Measurements from ENCODE around the gene AKR1B1.

The AKR1B1 gene

GRCh38 chr7:134446446-134446845, 12.5 kb downstream of the AKR1B1 start:
- TF ChIP-seq, protein P1, sequence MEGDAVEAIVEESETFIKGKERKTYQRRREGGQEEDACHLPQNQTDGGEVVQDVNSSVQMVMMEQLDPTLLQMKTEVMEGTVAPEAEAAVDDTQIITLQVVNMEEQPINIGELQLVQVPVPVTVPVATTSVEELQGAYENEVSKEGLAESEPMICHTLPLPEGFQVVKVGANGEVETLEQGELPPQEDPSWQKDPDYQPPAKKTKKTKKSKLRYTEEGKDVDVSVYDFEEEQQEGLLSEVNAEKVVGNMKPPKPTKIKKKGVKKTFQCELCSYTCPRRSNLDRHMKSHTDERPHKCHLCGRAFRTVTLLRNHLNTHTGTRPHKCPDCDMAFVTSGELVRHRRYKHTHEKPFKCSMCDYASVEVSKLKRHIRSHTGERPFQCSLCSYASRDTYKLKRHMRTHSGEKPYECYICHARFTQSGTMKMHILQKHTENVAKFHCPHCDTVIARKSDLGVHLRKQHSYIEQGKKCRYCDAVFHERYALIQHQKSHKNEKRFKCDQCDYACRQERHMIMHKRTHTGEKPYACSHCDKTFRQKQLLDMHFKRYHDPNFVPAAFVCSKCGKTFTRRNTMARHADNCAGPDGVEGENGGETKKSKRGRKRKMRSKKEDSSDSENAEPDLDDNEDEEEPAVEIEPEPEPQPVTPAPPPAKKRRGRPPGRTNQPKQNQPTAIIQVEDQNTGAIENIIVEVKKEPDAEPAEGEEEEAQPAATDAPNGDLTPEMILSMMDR (conservative IDR thresholded peaks at IDR 0.05; ENCODE audit: low read length): no peak
- TF ChIP-seq EZH2phosphoT487 (IDR thresholded peaks at IDR 0.05; ENCODE audit: borderline replicate concordance): no peak
- Histone ChIP-seq H3K36me3 (ENCODE audit: insufficient read depth, low read length) (peaks cover 90% of the 10 kb centered on the region; the same call in 1 of the 2 replicates), H3K4me3 (ENCODE audit: low read length, poor library complexity, severe bottlenecking) (no peak overlapping the region), H3K9ac (ENCODE audit: low read depth, low read length, poor library complexity, severe bottlenecking) (no peak overlapping the region), H3F3A (ENCODE audit: low read depth) (no peaks in the 10 kb centered on the region), H3K27me3 (ENCODE audit: insufficient read depth, low read length, poor library complexity, severe bottlenecking) (no peaks in the 10 kb centered on the region), H4K20me1 (ENCODE audit: insufficient read depth, low read length, poor library complexity, severe bottlenecking) (no peaks in the 10 kb centered on the region), H3K4me1 (ENCODE audit: insufficient read depth, low read length, poor library complexity, severe bottlenecking) (peaks cover 9% of the 10 kb centered on the region), H3K9me2 (replicated peaks; ENCODE audit: low read depth, low read length) (no peaks in the 10 kb centered on the region), H2AFZ (ENCODE audit: low read length) (no peak overlapping the region), H3K4me2 (ENCODE audit: low read depth, low read length, poor library complexity, severe bottlenecking) (no peak overlapping the region), H3K79me2 (ENCODE audit: insufficient read depth, low read length) (no peaks in the 10 kb centered on the region), H3K9me3 (ENCODE audit: insufficient read depth, low read depth, low read length) (no peaks in the 10 kb centered on the region)

- H4K20me1 ChIP-seq (ENCODE audit: insufficient read depth, low read length, poor library complexity, severe bottlenecking): no peaks in the 10 kb centered on the region
- H3K4me3 ChIP-seq (ENCODE audit: low read length, poor library complexity, severe bottlenecking): no peak overlapping the region
- no peaks in the 10 kb centered on the region for H3K9me3 ChIP-seq (ENCODE audit: insufficient read depth, low read depth, low read length)
- TF ChIP-seq, protein P1 (conservative IDR thresholded peaks at IDR 0.05; ENCODE audit: low read length): no peak
- no peak for TF ChIP-seq EZH2phosphoT487 (IDR thresholded peaks at IDR 0.05; ENCODE audit: borderline replicate concordance)
- no peaks in the 10 kb centered on the region for H3F3A ChIP-seq (ENCODE audit: low read depth)
- H3K9ac ChIP-seq (ENCODE audit: low read depth, low read length, poor library complexity, severe bottlenecking): no peak overlapping the region
- peaks cover 90% of the 10 kb centered on the region; the same call in 1 of the 2 replicates for H3K36me3 ChIP-seq (ENCODE audit: insufficient read depth, low read length)
- no peaks in the 10 kb centered on the region for H3K9me2 ChIP-seq (replicated peaks; ENCODE audit: low read depth, low read length)
- no peak overlapping the region for H2AFZ ChIP-seq (ENCODE audit: low read length)
- no peaks in the 10 kb centered on the region for H3K79me2 ChIP-seq (ENCODE audit: insufficient read depth, low read length)
- no peaks in the 10 kb centered on the region for H3K27me3 ChIP-seq (ENCODE audit: insufficient read depth, low read length, poor library complexity, severe bottlenecking)
- H3K4me2 ChIP-seq (ENCODE audit: low read depth, low read length, poor library complexity, severe bottlenecking): no peak overlapping the region
- H3K4me1 ChIP-seq (ENCODE audit: insufficient read depth, low read length, poor library complexity, severe bottlenecking): peaks cover 9% of the 10 kb centered on the region
Measured at GRCh38 chr7:134444961-134445315, 14.0 kb downstream of the AKR1B1 start.

- H3K79me2 ChIP-seq (ENCODE audit: insufficient read depth, low read length): no peaks in the 10 kb centered on the region
- H3K4me1 ChIP-seq (ENCODE audit: insufficient read depth, low read length, poor library complexity, severe bottlenecking): peaks cover 9% of the 10 kb centered on the region
- no peak overlapping the region for H2AFZ ChIP-seq (ENCODE audit: low read length)
- H4K20me1 ChIP-seq (ENCODE audit: insufficient read depth, low read length, poor library complexity, severe bottlenecking): no peaks in the 10 kb centered on the region
- H3K9ac ChIP-seq (ENCODE audit: low read depth, low read length, poor library complexity, severe bottlenecking): no peak overlapping the region
- H3K36me3 ChIP-seq (ENCODE audit: insufficient read depth, low read length): peaks cover 85% of the 10 kb centered on the region; the same call in 1 of the 2 replicates
- H3K4me3 ChIP-seq (ENCODE audit: low read length, poor library complexity, severe bottlenecking): no peak overlapping the region
- H3K4me2 ChIP-seq (ENCODE audit: low read depth, low read length, poor library complexity, severe bottlenecking): no peak overlapping the region
- TF ChIP-seq EZH2phosphoT487 (IDR thresholded peaks at IDR 0.05; ENCODE audit: borderline replicate concordance): no peak
- TF ChIP-seq, protein P1 (conservative IDR thresholded peaks at IDR 0.05; ENCODE audit: low read length): no peak
- no peaks in the 10 kb centered on the region for H3K9me3 ChIP-seq (ENCODE audit: insufficient read depth, low read depth, low read length)
- H3K27me3 ChIP-seq (ENCODE audit: insufficient read depth, low read length, poor library complexity, severe bottlenecking): no peaks in the 10 kb centered on the region
- H3F3A ChIP-seq (ENCODE audit: low read depth): no peaks in the 10 kb centered on the region
- no peaks in the 10 kb centered on the region for H3K9me2 ChIP-seq (replicated peaks; ENCODE audit: low read depth, low read length)
Measured at GRCh38 chr7:134444198-134444960, 14.5 kb downstream of the AKR1B1 start.

Data from Loucy (cell line).